Activated CD4-positive, alpha-beta T cell treated with anti-CD3 and anti-CD28 coated beads, Interleukin-2, amount 50 U/mL, for 4 hours (primary cell): ENCODE data around the gene ZKSCAN4.

Experiments used
- DNase-seq, 2 experiments: peaks; one replicate each; pipeline ENCODE4 v3.0.0-alpha.2; 2020

Gene ZKSCAN4

GRCh38 chr6:28207510-28208110, 44.5 kb downstream of the ZKSCAN4 start:
- no peak for DNase-seq

GRCh38 chr6:28206928-28207509, 45.0 kb downstream of the ZKSCAN4 start:
- DNase-seq, result no peak

- DNase-seq, result no peak
Measured at GRCh38 chr6:28206527-28206926, 45.5 kb downstream of the ZKSCAN4 start.

DNA sequence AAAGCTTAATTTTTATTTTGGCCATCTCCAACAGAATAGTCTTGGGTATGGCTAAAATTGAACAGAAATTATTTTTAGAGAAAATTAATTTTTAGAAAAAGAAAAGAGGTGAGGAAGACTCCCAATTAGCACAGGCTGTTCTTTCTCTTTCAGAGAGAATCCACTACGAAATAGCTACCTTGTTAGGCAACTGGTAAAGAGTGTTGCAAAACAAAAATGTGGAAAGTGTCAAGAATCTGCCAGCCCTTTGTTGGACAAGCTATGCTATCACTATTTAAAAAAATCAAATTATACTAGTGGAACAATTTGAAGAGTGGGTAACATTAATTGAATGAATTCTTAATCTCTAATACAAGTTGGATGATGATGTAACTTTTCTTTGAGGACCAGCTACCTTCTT, 46.2 kb downstream of the ZKSCAN4 start:
- no peak for DNase-seq

DNA sequence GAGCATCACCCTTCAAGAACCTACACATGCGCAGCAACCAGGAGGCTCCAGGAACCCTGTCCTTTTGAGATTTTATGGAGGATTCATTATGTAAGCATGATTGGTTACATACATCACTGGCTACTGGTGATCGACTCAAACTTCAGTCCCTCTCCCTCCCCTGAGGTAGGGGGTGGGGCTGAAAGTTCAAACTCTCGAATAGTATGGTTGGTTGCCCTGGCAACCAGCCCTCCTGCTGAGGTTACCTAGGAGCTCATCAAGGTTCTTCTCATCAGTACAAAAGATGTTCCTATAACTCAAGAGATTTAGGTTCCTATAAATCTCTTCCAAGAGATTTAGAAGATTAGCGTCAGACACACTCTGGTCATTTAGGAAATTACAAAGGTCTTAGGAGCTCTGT, 48.9 kb downstream of the ZKSCAN4 start:
- no peak for DNase-seq

GRCh38 chr6:28200020-28200419, 52.0 kb downstream of the ZKSCAN4 start:
- no peak for DNase-seq
